Ishikawa (cell line): ENCODE data around the gene RABL6.

Experiments used
- EP300 ChIP-seq: IDR thresholded peaks from 2 replicates; pipeline ENCODE4 v1.6.1; 2012; ENCODE audit warnings: borderline replicate concordance
- FOXM1 ChIP-seq: IDR thresholded peaks from 2 replicates; pipeline ENCODE4 v1.6.1; 2012; ENCODE audit warnings: low read depth, borderline replicate concordance
- RAD21 ChIP-seq: IDR thresholded peaks from 2 replicates; pipeline ENCODE4 v1.6.1; 2012; ENCODE audit warnings: low read depth
- TAF1 ChIP-seq: IDR thresholded peaks from 2 replicates; pipeline ENCODE4 v1.6.1; 2012; ENCODE audit warnings: low read depth, mild to moderate bottlenecking

- TF ChIP-seq EP300 (peak; percentile 15; the same call in 1 of the 2 replicates), TAF1 (peak; percentile 33; the same call in 1 of the 2 replicates), RAD21 (peak; percentile 49; the same call in 1 of the 2 replicates), FOXM1 (no peak)
Observed at GRCh38 chr9:136791516-136792276, 16.1 kb upstream of the RABL6 start.
